Heart right ventricle (tissue), 16 donors: ENCODE results near the gene JPT1. TPM values are rescaled to one million over a fixed set of nuclear protein-coding genes. Genes with fewer than 3 reads are reported as not detected.

Source experiments
- ATAC-seq, 8 donors: fragments of 200-7000 bp; cut with Tn5 transposase; one replicate each; pipeline ENCODE4 v1.9.1; 2020; ENCODE audit warnings: mild to moderate bottlenecking in 8 of 8, moderate library complexity in 8 of 8, moderate number of reproducible peaks in 1 of 8
- DNase-seq, 2 donors: peaks; one replicate each; pipeline ENCODE4 v3.0.0-alpha.2; 2020
- H3K27ac ChIP-seq, 10 donors: fragments of 200-600 bp; sonication (generic) in 2 of 10; one replicate each; pipeline versions ENCODE4 v1.5.0 to v1.8.0; 2020 to 2022; ENCODE audit warnings: mild to moderate bottlenecking in 3 of 10
- H3K27me3 ChIP-seq, 7 donors: fragments of 200-600 bp; one replicate each; pipeline ENCODE4 v1.8.0; 2021 to 2022; ENCODE audit warnings: mild to moderate bottlenecking in 2 of 7
- H3K36me3 ChIP-seq, 9 donors: fragments of 200-600 bp; sonication (generic) in 1 of 9; one replicate each; pipeline versions ENCODE4 v1.5.0 to v1.8.0; 2020 to 2022; ENCODE audit warnings: mild to moderate bottlenecking in 2 of 9
- H3K4me1 ChIP-seq, 9 donors: fragments of 200-600 bp; sonication (generic) in 1 of 9; one replicate each; pipeline versions ENCODE4 v1.5.0 to v1.8.0; 2020 to 2022; ENCODE audit warnings: mild to moderate bottlenecking in 4 of 9
- H3K4me3 ChIP-seq, 10 donors: fragments of 200-600 bp; sonication (generic) in 2 of 10; one replicate each; pipeline versions ENCODE4 v1.5.0 to v1.8.0; 2020 to 2022; ENCODE audit warnings: mild to moderate bottlenecking in 7 of 10, moderate library complexity in 2 of 10
- H3K9me3 ChIP-seq, 11 donors: fragments of 200-600 bp in 10 of 11; sonication (generic) in 2 of 11; one replicate each; pipeline versions ENCODE4 v1.5.0 to v1.8.0; 2013 to 2022; ENCODE audit warnings: mild to moderate bottlenecking in 2 of 11, control low read depth in 1 of 11, moderate library complexity in 1 of 11
- CTCF ChIP-seq, 9 donors: fragments of 200-600 bp; sonication (generic) in 2 of 9; IDR thresholded peaks; one replicate each; pipeline versions ENCODE4 v1.5.0 to v1.8.0; 2021 to 2022; ENCODE audit warnings: antibody characterized with exemption in 9 of 9, mild to moderate bottlenecking in 5 of 9, moderate library complexity in 1 of 9
- WGBS, 2 donors: extraction: QIAGEN DNeasy Blood & Tissue Kit; methylation state at CpG; one replicate each; pipeline ENCODE4 v1.1.7; 2013; ENCODE audit warnings: inconsistent platforms in 1 of 2; 5-methylcytosine and 5-hydroxymethylcytosine counted together
- intact Hi-C, 10 donors: fragments of 100-400 bp; cut with DNase I; formaldehyde crosslinking; loops; one replicate each; pipeline versions ENCODE4 v1.11.1 to v1.14.2; 2022
- polyA plus RNA-seq, 2 donors: library from polyadenylated mRNA; stranded (reverse); fragments of 200-250 nt; gene quantifications; one replicate each; pipeline ENCODE4 v1.2.3, GENCODE V29; 2013
- total RNA-seq, 10 donors: library from RNA; stranded (reverse); fragmentation: NEBNext Ultra II Directional in 3 of 10; extraction: Animal tissue kit (Norgen Biotek cat#: 25700) in 3 of 10; gene quantifications; one replicate each; pipeline versions ENCODE4 v1.2.1 to v1.2.4, GENCODE V29; 2021 to 2023
- donor health status: Arrhythmogenic right ventricular cardiomyopathy.
- donor health status: ischemic (EF 13 %, LVEDD 7.1; RV severe dilation, severe dysfunction).
- donor health status: healthy with polysubstance abuse.
- donor health status: DM: no; HTN: yes; CAD: no.
- donor health status: DM: no; HTN: no; CAD: no.
- donor health status: ischemic (EF 25% LVEDD 6.9; RV normal size, moderate dysfunction).
- donor health status: ischemic (EF 25% LVEDD 5.7; RV mildly dilated, moderate dysfunction).
- donor health status: healthy.
- donor health status: DM: yes; HTN: yes; CAD: no.
- donor health status: Ischemic cardiomyopathy.
- donor health status: ischemic (EF 35%, LVEDD 5.7; RV mildly dilated, moderate dysfunction).
- donor health status: nonischemic (EF 11% LVEDD 7.7; RV severe dilation, severe dysfunction).
- donor health status: DM: yes; HTN: yes; CAD: no.
- donor health status: PGD.
- donor health status: ischemic (EF 29% LVEDD 5.4; RV normal size, mild dysfunction).
- donor health status: nonischemic (EF 23%, LVEDD 6.1; RV moderate dilation, normal function).

Gene JPT1
- total and polyA plus RNA-seq, 12 donors, result 6.7 to 61.6 (median 14.7) TPM

GRCh38 chr17:75094871-75095399 is 59.4 kb downstream of the JPT1 start:
- Histone ChIP-seq H3K4me3 (no peak overlapping the region), H3K27me3 (no peaks in the 10 kb centered on the region), H3K9me3 (no peaks in the 10 kb centered on the region), H3K36me3 (peaks cover 0 to 34% (median 19%) of the 10 kb centered on the region in 9 donors), H3K27ac (no peak overlapping the region), H3K4me1 (peaks cover 6 to 42% (median 24%) of the 10 kb centered on the region in 9 donors)
- DNase-seq (no peak), ATAC-seq (no peak)
- intact Hi-C loops, result no loop called here
- no peak for TF ChIP-seq CTCF (IDR thresholded peaks at IDR 0.05)
- WGBS, 2 donors, result 77 to 79% methylated on average over 15 to 16 of the region's 16 CpGs

GRCh38 chr17:75093548-75094158 is 60.7 kb downstream of the JPT1 start:
- TF ChIP-seq CTCF (IDR thresholded peaks at IDR 0.05), result no peak
- WGBS, 2 donors, result 93 to 94% methylated on average over 18 of the region's 18 CpGs

GRCh38 chr17:75091855-75092327 is 62.4 kb downstream of the JPT1 start:
- Histone ChIP-seq H3K9me3 (no peaks in the 10 kb centered on the region), H3K27ac (peak overlapping the region in 6 of 10 donors; percentile 38 to 77 (median 62))
- no peak for DNase-seq

More at GRCh38 chr17:75093548-75094158, 60.7 kb downstream of the JPT1 start:
- Histone ChIP-seq H3K27me3 (no peaks in the 10 kb centered on the region), H3K36me3 (peaks cover 0 to 22% (median 6%) of the 10 kb centered on the region in 9 donors), H3K9me3 (no peaks in the 10 kb centered on the region), H3K27ac (no peak overlapping the region), H3K4me1 (peaks cover 8 to 54% (median 29%) of the 10 kb centered on the region in 9 donors), H3K4me3 (no peak overlapping the region)
- DNase-seq (no peak), ATAC-seq (no peak)
- intact Hi-C loops, result no loop called here

More at GRCh38 chr17:75091855-75092327, 62.4 kb downstream of the JPT1 start:
- Histone ChIP-seq H3K36me3 (peaks cover 0 to 7% (median 0%) of the 10 kb centered on the region in 9 donors), H3K27me3 (no peaks in the 10 kb centered on the region), H3K4me1 (peaks cover 14 to 67% (median 42%) of the 10 kb centered on the region in 9 donors), H3K4me3 (no peak overlapping the region)
- intact Hi-C loops, result no loop called here
- 85 to 86% methylated on average over 10 of the region's 10 CpGs for WGBS, 2 donors
- no peak for TF ChIP-seq CTCF (IDR thresholded peaks at IDR 0.05)
- no peak for ATAC-seq
